ENCODE data around the gene FASTKD2. TPM values are rescaled to one million over a fixed set of nuclear protein-coding genes. Genes with fewer than 3 reads are reported as not detected.
A peak's percentile ranks its signal among the peaks of the same experiment; 100 is the strongest.

The FASTKD2 gene
- total RNA-seq, 2 donors from 2014 or later = 22.2 to 45.5 TPM

GRCh38 chr2:206740800-206741199 is 24.6 kb upstream of the FASTKD2 start:
- H3K4me1 ChIP-seq = no peaks in the 10 kb centered on the region
- H3K27ac ChIP-seq = no peak overlapping the region
- TF ChIP-seq CTCF (IDR thresholded peaks at IDR 0.05) = no peak
- no peaks in the 10 kb centered on the region for H3K27me3 ChIP-seq
- H3K9me3 ChIP-seq = no peaks in the 10 kb centered on the region
- no peak for DNase-seq (ENCODE audit: low spot score)
- H3K4me3 ChIP-seq = no peak overlapping the region
- no peaks in the 10 kb centered on the region for H3K36me3 ChIP-seq

- H3K36me3 ChIP-seq = no peaks in the 10 kb centered on the region
- H3K27ac ChIP-seq = no peak overlapping the region
- no peak overlapping the region for H3K4me3 ChIP-seq
- TF ChIP-seq CTCF (IDR thresholded peaks at IDR 0.05) = no peak
- H3K9me3 ChIP-seq = no peaks in the 10 kb centered on the region
- no peaks in the 10 kb centered on the region for H3K4me1 ChIP-seq
- no peak for DNase-seq (ENCODE audit: low spot score)
- no peaks in the 10 kb centered on the region for H3K27me3 ChIP-seq
Measured at GRCh38 chr2:206756816-206757215, 8.6 kb upstream of the FASTKD2 start.

GRCh38 chr2:206764673-206765241 is 649 bp upstream of the FASTKD2 start:
- TF ChIP-seq CTCF (IDR thresholded peaks at IDR 0.05) = no peak
- Histone ChIP-seq H3K27me3 (no peaks in the 10 kb centered on the region), H3K27ac (peak overlapping the region; percentile 87 to 89), H3K9me3 (no peaks in the 10 kb centered on the region), H3K36me3 (no peaks in the 10 kb centered on the region), H3K4me1 (peaks cover 0 to 30% of the 10 kb centered on the region in 2 donors), H3K4me3 (peak overlapping the region; percentile 70 to 82)
- DNase-seq (ENCODE audit: low spot score) = no peak

GRCh38 chr2:206766057-206766930 is 888 bp downstream of the FASTKD2 start:
- H3K9me3 ChIP-seq = no peaks in the 10 kb centered on the region
- H3K36me3 ChIP-seq = peaks cover 12% of the 10 kb centered on the region
- peak overlapping the region; percentile 70 to 82 for H3K4me3 ChIP-seq
- DNase-seq (ENCODE audit: low spot score) = no peak
- peaks cover 0 to 30% of the 10 kb centered on the region in 2 donors for H3K4me1 ChIP-seq
- H3K27ac ChIP-seq = peak overlapping the region; percentile 87 to 89
- TF ChIP-seq CTCF (IDR thresholded peaks at IDR 0.05) = no peak
- no peaks in the 10 kb centered on the region for H3K27me3 ChIP-seq

GRCh38 chr2:206774871-206775270 is 9.5 kb downstream of the FASTKD2 start:
- Histone ChIP-seq H3K27me3 (no peaks in the 10 kb centered on the region), H3K9me3 (peaks cover 0 to 16% of the 10 kb centered on the region in 2 donors), H3K36me3 (peaks cover 62% of the 10 kb centered on the region), H3K27ac (no peak overlapping the region), H3K4me3 (no peak overlapping the region), H3K4me1 (no peaks in the 10 kb centered on the region)
- TF ChIP-seq CTCF (IDR thresholded peaks at IDR 0.05) = no peak
- no peak for DNase-seq (ENCODE audit: low spot score)
